Measurements from ENCODE around the gene DCBLD2.

The DCBLD2 gene

GRCh38 chr3:98901392-98902350 is at the start of gene DCBLD2:
Gene DCBLD2, minus strand, starts transcription at chr3:98901695. Its CDS starts 369 bp downstream, at chr3:98901326.
- no peak for DNase-seq

GRCh38 chr3:98945666-98946065 is 44.2 kb upstream of the DCBLD2 start:
- no peak for DNase-seq

GRCh38 chr3:98945101-98945524 is 43.6 kb upstream of the DCBLD2 start:
- DNase-seq, result no peak

- no peak for DNase-seq
Measured at GRCh38 chr3:98930413-98930812, 28.9 kb upstream of the DCBLD2 start.

- DNase-seq, result no peak
Measured at GRCh38 chr3:98921957-98922356, 20.5 kb upstream of the DCBLD2 start.

GRCh38 chr3:98920166-98920565 is 18.7 kb upstream of the DCBLD2 start:
- DNase-seq, result no peak

GRCh38 chr3:98918586-98918985 is 17.1 kb upstream of the DCBLD2 start:
- DNase-seq, result no peak

GRCh38 chr3:98917608-98918007 is 16.1 kb upstream of the DCBLD2 start:
- DNase-seq, result no peak

GRCh38 chr3:98914210-98915080 is 12.9 kb upstream of the DCBLD2 start:
- DNase-seq, result no peak

- DNase-seq, result no peak
Measured at GRCh38 chr3:98912448-98912847, 11.0 kb upstream of the DCBLD2 start.

GRCh38 chr3:98906230-98906629 is 4.7 kb upstream of the DCBLD2 start:
- no peak for DNase-seq

- no peak for DNase-seq
Measured at GRCh38 chr3:98903705-98904481, 2.4 kb upstream of the DCBLD2 start.

GRCh38 chr3:98903099-98903498 is 1.6 kb upstream of the DCBLD2 start:
- DNase-seq, result no peak

- no peak for DNase-seq
Measured at GRCh38 chr3:98902351-98902740, 851 bp upstream of the DCBLD2 start.

- no peak for DNase-seq
Measured at GRCh38 chr3:98901119-98901391, 440 bp downstream of the DCBLD2 start.

GRCh38 chr3:98900265-98901118 is 1.0 kb downstream of the DCBLD2 start:
- DNase-seq, result no peak

- no peak for DNase-seq
Measured at GRCh38 chr3:98897701-98898100, 3.8 kb downstream of the DCBLD2 start.

GRCh38 chr3:98894791-98895576 is 6.5 kb downstream of the DCBLD2 start:
- DNase-seq, result no peak

GRCh38 chr3:98893740-98894139 is 7.8 kb downstream of the DCBLD2 start:
- DNase-seq, result no peak

- no peak for DNase-seq
Measured at GRCh38 chr3:98892263-98892662, 9.2 kb downstream of the DCBLD2 start.
